Measurements from ENCODE around the gene C1orf94.
"Not testable (repeated sequence)": the region's sequence is repeated elsewhere in the genome, so short reads cannot be mapped to it uniquely, and the experiment has no call there.

Gene C1orf94

DNA sequence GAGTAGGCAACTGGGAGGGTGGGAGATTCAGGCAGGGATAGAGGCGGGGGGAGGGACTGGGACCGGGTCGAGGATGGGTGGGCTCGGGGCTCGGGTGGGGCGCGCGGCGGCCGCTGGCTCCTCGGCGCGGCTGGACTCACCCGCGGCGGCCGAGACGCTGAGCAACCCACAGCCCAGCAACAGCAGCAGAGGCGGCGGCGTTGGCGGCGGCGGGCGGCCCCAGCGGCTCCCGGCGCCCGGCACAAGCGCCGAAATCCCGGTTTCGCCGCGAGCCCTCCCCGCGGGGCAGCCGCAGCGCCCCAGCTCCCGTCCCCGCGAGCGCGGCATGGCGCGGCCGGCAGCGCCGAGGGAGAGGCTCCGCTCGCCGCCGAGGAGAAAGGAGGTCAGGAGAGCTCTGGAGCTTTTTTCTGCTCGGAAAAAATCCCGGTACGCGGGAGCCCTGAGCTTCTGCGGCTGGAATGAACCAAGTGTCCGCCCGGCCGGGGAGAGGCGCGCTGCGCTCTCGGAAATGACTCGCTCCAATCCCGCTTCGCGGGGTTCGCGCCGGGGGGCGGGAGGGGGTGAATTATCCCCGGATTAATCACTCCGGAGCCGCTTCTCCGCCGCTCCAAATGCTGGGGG lies 11.8 kb upstream of the C1orf94 start, which contains the start of gene CSMD2:
Gene CSMD2, minus strand, starts transcription at position 460 of the 621 bp plus-strand sequence. Its CDS starts 133 bp downstream, at position 327.
- H3K27me3 ChIP-seq (replicated peaks; ENCODE audit: control insufficient read depth, insufficient read depth, low read length, poor library complexity, severe bottlenecking), result peaks cover 6% of the 10 kb centered on the region
- no peak within 1 kb of the TSS for H3K4me3 ChIP-seq (ENCODE audit: insufficient read depth, low read depth, low read length, poor library complexity, severe bottlenecking)

GRCh38 chr1:34165422-34165921 lies 11.2 kb upstream of the C1orf94 start:
- no peaks in the 10 kb centered on the region for H3K36me3 ChIP-seq (ENCODE audit: control insufficient read depth, insufficient read depth, low read length)
- H3K27me3 ChIP-seq (replicated peaks; ENCODE audit: control insufficient read depth, insufficient read depth, low read length, poor library complexity, severe bottlenecking), result peaks cover 6% of the 10 kb centered on the region
- H3K9me3 ChIP-seq (ENCODE audit: control insufficient read depth, low read length), result no peaks in the 10 kb centered on the region
- no peak overlapping the region for H3K4me3 ChIP-seq (ENCODE audit: insufficient read depth, low read depth, low read length, poor library complexity, severe bottlenecking)
- no peak overlapping the region for H3K27ac ChIP-seq (ENCODE audit: insufficient read depth, low read length, poor library complexity, severe bottlenecking)
- no peak for DNase-seq
- peaks cover 6% of the 10 kb centered on the region for H3K4me1 ChIP-seq (ENCODE audit: control insufficient read depth, insufficient read depth, low read length, poor library complexity, severe bottlenecking)

More for the DNA sequence above, 11.8 kb upstream of the C1orf94 start, which contains the start of gene CSMD2:
- Histone ChIP-seq H3K36me3 (ENCODE audit: control insufficient read depth, insufficient read depth, low read length) (no peaks in the 10 kb centered on the region), H3K9me3 (ENCODE audit: control insufficient read depth, low read length) (no peaks in the 10 kb centered on the region), H3K4me1 (ENCODE audit: control insufficient read depth, insufficient read depth, low read length, poor library complexity, severe bottlenecking) (peaks cover 6% of the 10 kb centered on the region), H3K27ac (ENCODE audit: insufficient read depth, low read length, poor library complexity, severe bottlenecking) (no peak within 1 kb of the TSS)
- no peak for DNase-seq

DNA sequence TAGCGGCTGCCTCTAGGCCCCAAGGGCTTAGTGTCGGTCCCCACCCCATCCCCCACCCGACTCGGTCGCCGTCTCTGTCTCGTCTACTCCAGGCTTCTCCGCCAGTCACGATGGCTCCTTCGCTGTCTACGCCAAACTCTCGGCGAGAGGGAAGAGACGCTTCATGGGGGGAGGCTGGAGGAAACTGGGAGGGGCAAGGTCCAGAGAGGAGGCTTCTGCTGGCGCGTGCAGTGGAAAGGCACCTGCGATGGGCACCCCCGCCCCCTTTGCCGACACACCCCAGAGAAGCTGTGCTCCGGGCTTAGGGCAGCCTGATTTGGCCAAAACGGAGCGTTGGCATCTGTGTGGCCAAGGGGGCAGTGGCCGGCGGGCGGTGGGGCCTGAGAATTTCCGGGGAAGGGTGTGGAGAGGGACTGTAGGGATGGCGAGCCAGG lies 10.5 kb upstream of the C1orf94 start:
- H3K4me3 ChIP-seq (ENCODE audit: insufficient read depth, low read depth, low read length, poor library complexity, severe bottlenecking), result no peak overlapping the region
- H3K27me3 ChIP-seq (replicated peaks; ENCODE audit: control insufficient read depth, insufficient read depth, low read length, poor library complexity, severe bottlenecking), result peaks cover 6% of the 10 kb centered on the region
- H3K27ac ChIP-seq (ENCODE audit: insufficient read depth, low read length, poor library complexity, severe bottlenecking), result no peak overlapping the region
- H3K4me1 ChIP-seq (ENCODE audit: control insufficient read depth, insufficient read depth, low read length, poor library complexity, severe bottlenecking), result peaks cover 6% of the 10 kb centered on the region
- DNase-seq, result no peak
- no peaks in the 10 kb centered on the region for H3K9me3 ChIP-seq (ENCODE audit: control insufficient read depth, low read length)
- H3K36me3 ChIP-seq (ENCODE audit: control insufficient read depth, insufficient read depth, low read length), result no peaks in the 10 kb centered on the region

DNA sequence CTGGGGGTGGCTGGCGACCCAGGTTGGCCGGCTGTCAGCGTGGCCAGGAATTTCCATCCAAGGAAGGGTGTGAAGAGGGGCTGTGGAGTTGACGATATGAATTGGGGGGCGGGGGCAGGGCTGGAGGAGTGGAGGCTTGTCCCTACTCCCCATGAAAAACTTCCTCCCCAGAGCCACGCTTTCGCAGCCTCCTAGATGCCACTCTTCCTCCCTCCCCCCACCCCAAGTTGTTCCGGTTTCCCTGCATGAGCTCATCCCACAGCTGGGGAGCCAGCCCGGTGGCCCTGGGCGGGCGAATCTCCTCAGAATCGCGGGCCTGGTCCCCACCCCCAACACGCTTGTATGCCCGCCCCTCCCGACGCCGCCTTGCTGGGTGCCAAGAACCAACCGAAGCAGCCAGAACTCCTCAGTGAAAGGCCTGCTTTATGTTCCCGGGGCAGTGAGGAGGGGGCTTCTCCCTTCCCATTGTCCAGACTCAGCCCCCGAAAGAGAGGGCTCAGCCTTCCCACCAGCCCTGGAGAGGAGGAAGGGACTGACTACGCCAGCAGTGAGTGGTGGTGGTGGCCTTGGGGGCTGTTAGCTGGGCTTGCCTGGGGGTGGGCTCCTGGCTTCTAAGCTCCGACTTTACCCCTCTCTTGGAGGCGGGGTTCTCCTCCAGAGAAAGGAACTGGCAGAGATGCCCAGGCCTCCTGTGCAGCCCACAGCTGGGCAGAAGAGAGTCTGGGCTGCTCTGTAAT lies 9.9 kb upstream of the C1orf94 start:
- no peak for DNase-seq
- no peak overlapping the region for H3K4me3 ChIP-seq (ENCODE audit: insufficient read depth, low read depth, low read length, poor library complexity, severe bottlenecking)
- H3K4me1 ChIP-seq (ENCODE audit: control insufficient read depth, insufficient read depth, low read length, poor library complexity, severe bottlenecking), result peaks cover 6% of the 10 kb centered on the region
- no peak overlapping the region for H3K27ac ChIP-seq (ENCODE audit: insufficient read depth, low read length, poor library complexity, severe bottlenecking)
- H3K9me3 ChIP-seq (ENCODE audit: control insufficient read depth, low read length), result no peaks in the 10 kb centered on the region
- no peaks in the 10 kb centered on the region for H3K36me3 ChIP-seq (ENCODE audit: control insufficient read depth, insufficient read depth, low read length)
- H3K27me3 ChIP-seq (replicated peaks; ENCODE audit: control insufficient read depth, insufficient read depth, low read length, poor library complexity, severe bottlenecking), result peaks cover 6% of the 10 kb centered on the region

DNA sequence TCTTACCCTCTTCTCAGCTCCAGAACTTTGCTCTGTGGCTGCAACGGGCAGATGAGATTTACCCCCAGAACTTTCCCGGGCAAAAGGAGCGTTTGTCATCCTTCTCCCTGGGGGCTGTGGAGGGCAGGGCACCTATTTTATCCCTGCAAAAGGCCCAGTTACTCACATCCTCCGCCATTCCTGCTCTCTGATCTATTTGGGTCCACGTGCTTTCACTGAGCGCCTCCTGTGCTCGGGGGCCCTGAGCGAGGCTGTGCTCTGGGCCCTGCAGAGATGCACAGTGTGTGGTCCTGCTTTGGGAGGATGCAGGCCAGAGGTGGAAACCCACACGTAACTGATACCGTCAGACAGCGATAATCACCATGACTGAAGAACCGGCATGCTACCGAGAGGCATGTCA lies 9.3 kb upstream of the C1orf94 start:
- DNase-seq, result no peak
- no peaks in the 10 kb centered on the region for H3K9me3 ChIP-seq (ENCODE audit: control insufficient read depth, low read length)
- peaks cover 6% of the 10 kb centered on the region for H3K27me3 ChIP-seq (replicated peaks; ENCODE audit: control insufficient read depth, insufficient read depth, low read length, poor library complexity, severe bottlenecking)
- H3K27ac ChIP-seq (ENCODE audit: insufficient read depth, low read length, poor library complexity, severe bottlenecking), result no peak overlapping the region
- H3K4me1 ChIP-seq (ENCODE audit: control insufficient read depth, insufficient read depth, low read length, poor library complexity, severe bottlenecking), result peaks cover 6% of the 10 kb centered on the region
- no peaks in the 10 kb centered on the region for H3K36me3 ChIP-seq (ENCODE audit: control insufficient read depth, insufficient read depth, low read length)
- no peak overlapping the region for H3K4me3 ChIP-seq (ENCODE audit: insufficient read depth, low read depth, low read length, poor library complexity, severe bottlenecking)

DNA sequence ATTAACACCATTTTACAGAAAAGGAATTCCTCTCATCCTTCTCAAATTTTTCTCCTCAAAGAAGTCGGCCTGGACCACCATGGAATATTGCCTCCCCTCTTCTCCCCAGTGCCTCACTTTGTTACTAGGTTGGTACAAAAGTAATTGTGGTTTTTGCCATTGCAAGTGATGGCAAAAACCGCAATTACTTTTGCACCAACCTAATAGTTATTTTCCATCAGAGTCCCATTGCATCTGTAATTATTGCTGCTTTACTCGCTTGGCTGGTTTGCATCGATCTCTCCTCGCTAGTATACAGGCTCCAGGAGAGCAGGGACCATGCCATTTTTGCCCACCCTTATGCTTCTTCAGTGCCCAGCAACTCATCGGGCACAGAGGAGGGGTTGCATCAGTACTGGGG lies 963 bp upstream of the C1orf94 start:
- Histone ChIP-seq H3K36me3 (ENCODE audit: control insufficient read depth, insufficient read depth, low read length) (no peaks in the 10 kb centered on the region), H3K4me3 (ENCODE audit: insufficient read depth, low read depth, low read length, poor library complexity, severe bottlenecking) (no peak overlapping the region), H3K4me1 (ENCODE audit: control insufficient read depth, insufficient read depth, low read length, poor library complexity, severe bottlenecking) (no peaks in the 10 kb centered on the region), H3K9me3 (ENCODE audit: control insufficient read depth, low read length) (no peaks in the 10 kb centered on the region), H3K27ac (ENCODE audit: insufficient read depth, low read length, poor library complexity, severe bottlenecking) (no peak overlapping the region), H3K27me3 (replicated peaks; ENCODE audit: control insufficient read depth, insufficient read depth, low read length, poor library complexity, severe bottlenecking) (peaks cover 12% of the 10 kb centered on the region)
- DNase-seq, result no peak

DNA sequence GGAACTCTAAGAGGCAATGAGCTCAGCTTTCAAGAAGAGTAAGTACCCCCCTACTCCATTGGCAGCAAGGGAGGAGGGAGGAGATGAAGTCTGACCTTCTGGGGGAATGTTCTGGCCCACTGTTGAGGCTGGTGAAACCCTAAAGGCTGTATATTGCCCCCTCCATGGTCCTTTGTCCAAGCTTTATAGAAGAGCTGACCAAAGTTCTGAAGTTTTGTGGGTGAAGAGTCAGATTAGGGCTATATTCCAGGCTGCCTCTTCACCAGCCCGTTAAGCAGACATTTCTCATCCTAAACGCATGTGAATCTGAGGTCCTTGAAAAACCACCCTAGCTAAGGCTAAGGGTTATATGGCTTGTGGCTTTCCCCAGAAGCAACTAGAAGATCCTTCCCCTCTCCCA lies 1.4 kb downstream of the C1orf94 start:
- H3K27ac ChIP-seq (ENCODE audit: insufficient read depth, low read length, poor library complexity, severe bottlenecking), result no peak overlapping the region
- no peak for DNase-seq
- H3K4me1 ChIP-seq (ENCODE audit: control insufficient read depth, insufficient read depth, low read length, poor library complexity, severe bottlenecking), result no peaks in the 10 kb centered on the region
- H3K27me3 ChIP-seq (replicated peaks; ENCODE audit: control insufficient read depth, insufficient read depth, low read length, poor library complexity, severe bottlenecking), result peaks cover 9% of the 10 kb centered on the region
- H3K4me3 ChIP-seq (ENCODE audit: insufficient read depth, low read depth, low read length, poor library complexity, severe bottlenecking), result no peak overlapping the region
- H3K9me3 ChIP-seq (ENCODE audit: control insufficient read depth, low read length), result no peaks in the 10 kb centered on the region
- H3K36me3 ChIP-seq (ENCODE audit: control insufficient read depth, insufficient read depth, low read length), result no peaks in the 10 kb centered on the region

DNA sequence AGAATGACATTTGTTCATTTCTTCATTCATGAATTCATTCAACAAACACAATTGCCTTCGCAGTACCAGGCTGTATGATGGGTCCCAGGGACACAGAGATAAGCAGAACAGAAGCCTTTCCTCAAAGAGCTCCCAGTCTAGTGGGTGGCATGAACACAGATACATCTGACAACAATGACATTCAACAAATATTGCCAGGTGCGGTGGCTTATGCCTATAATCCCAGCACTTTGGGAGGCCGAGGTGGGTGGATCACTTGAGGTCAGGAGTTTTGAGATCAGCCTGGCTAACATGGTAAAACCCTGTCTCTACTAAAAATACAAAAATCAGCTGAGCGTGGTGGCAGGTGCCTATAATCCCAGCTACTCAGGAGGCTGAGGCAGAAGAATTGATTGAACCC lies 6.7 kb downstream of the C1orf94 start:
- H3K4me1 ChIP-seq (ENCODE audit: control insufficient read depth, insufficient read depth, low read length, poor library complexity, severe bottlenecking); H3K27ac ChIP-seq (ENCODE audit: insufficient read depth, low read length, poor library complexity, severe bottlenecking); H3K36me3 ChIP-seq (ENCODE audit: control insufficient read depth, insufficient read depth, low read length); DNase-seq; H3K4me3 ChIP-seq (ENCODE audit: insufficient read depth, low read depth, low read length, poor library complexity, severe bottlenecking); H3K9me3 ChIP-seq (ENCODE audit: control insufficient read depth, low read length); H3K27me3 ChIP-seq (replicated peaks; ENCODE audit: control insufficient read depth, insufficient read depth, low read length, poor library complexity, severe bottlenecking): not testable (repeated sequence)

DNA sequence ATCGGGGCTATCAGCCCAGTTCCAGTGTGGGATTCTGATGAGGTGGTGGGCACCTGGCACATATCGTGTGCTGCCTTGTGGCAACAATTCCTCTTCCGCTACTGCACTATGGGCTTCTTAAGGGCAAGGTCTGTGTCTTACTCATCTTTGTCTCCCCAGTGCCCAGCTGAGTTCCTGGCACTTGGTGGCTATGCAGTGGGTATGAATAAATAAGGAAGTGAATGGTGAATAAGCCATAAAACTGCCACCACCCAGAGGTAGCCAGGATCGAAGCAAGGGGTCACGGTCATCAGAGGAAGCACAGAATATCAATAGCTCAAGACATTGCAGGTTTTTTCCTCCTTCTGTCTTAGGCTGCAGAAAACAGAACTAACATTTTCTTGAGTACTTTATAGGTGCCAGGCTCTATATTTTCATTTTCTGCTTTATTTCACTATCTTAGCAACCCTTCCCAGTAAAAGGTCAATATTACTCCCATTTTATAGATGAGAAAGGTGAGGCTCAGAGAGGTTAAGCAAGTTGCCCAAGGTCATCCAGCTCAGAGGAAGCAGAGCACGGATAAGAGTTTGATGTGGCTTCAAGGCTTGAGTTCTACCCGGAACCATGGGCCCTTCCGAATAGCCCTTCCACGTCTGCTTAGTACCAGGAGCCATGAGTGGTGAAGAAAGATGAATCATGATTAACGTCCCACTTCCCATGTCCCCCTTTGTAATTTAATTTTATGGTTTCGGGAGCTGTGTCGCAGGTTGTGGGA lies 10.2 kb downstream of the C1orf94 start:
- Histone ChIP-seq H3K36me3 (ENCODE audit: control insufficient read depth, insufficient read depth, low read length) (no peaks in the 10 kb centered on the region), H3K27me3 (replicated peaks; ENCODE audit: control insufficient read depth, insufficient read depth, low read length, poor library complexity, severe bottlenecking) (no peaks in the 10 kb centered on the region), H3K9me3 (ENCODE audit: control insufficient read depth, low read length) (no peaks in the 10 kb centered on the region), H3K4me3 (ENCODE audit: insufficient read depth, low read depth, low read length, poor library complexity, severe bottlenecking) (no peak overlapping the region), H3K27ac (ENCODE audit: insufficient read depth, low read length, poor library complexity, severe bottlenecking) (no peak overlapping the region), H3K4me1 (ENCODE audit: control insufficient read depth, insufficient read depth, low read length, poor library complexity, severe bottlenecking) (no peaks in the 10 kb centered on the region)
- DNase-seq, result no peak

- Histone ChIP-seq H3K4me1 (ENCODE audit: control insufficient read depth, insufficient read depth, low read length, poor library complexity, severe bottlenecking) (no peaks in the 10 kb centered on the region), H3K27ac (ENCODE audit: insufficient read depth, low read length, poor library complexity, severe bottlenecking) (no peak overlapping the region), H3K36me3 (ENCODE audit: control insufficient read depth, insufficient read depth, low read length) (no peaks in the 10 kb centered on the region), H3K4me3 (ENCODE audit: insufficient read depth, low read depth, low read length, poor library complexity, severe bottlenecking) (no peak overlapping the region), H3K27me3 (replicated peaks; ENCODE audit: control insufficient read depth, insufficient read depth, low read length, poor library complexity, severe bottlenecking) (no peaks in the 10 kb centered on the region), H3K9me3 (ENCODE audit: control insufficient read depth, low read length) (no peaks in the 10 kb centered on the region)
- DNase-seq, result no peak
Observed at GRCh38 chr1:34188418-34188817, 11.7 kb downstream of the C1orf94 start.
